Activated gamma-delta T cell treated with Interleukin-2 at 50 U/mL for 16 hours (primary cell): Measurements from ENCODE around the gene INO80D.
"Not testable (repeated sequence)": the region's sequence is repeated elsewhere in the genome, so short reads cannot be mapped to it uniquely, and the experiment has no call there.

Source experiments
- DNase-seq: peaks from one replicate; pipeline ENCODE4 v3.0.0-alpha.2; 2020

Gene INO80D

GRCh38 chr2:206085742-206086445, at the start of gene INO80D:
Gene INO80D, minus strand, starts transcription at chr2:206086174. Its CDS starts 23,158 bp downstream, at chr2:206063016.
- peak; percentile 72 for DNase-seq

GRCh38 chr2:206127656-206128055, 41.7 kb upstream of the INO80D start:
- DNase-seq: no peak

GRCh38 chr2:206125901-206126300, 39.9 kb upstream of the INO80D start:
- no peak for DNase-seq

- DNase-seq: not testable (repeated sequence)
These were observed 36.6 kb upstream of the INO80D start for GRCh38 chr2:206122569-206122968.

GRCh38 chr2:206116278-206116677, 30.3 kb upstream of the INO80D start:
- DNase-seq: no peak

GRCh38 chr2:206115026-206115578, 29.1 kb upstream of the INO80D start:
- DNase-seq: no peak

- DNase-seq: no peak
These were observed 27.0 kb upstream of the INO80D start for GRCh38 chr2:206112846-206113547.

- DNase-seq: no peak
These were observed 26.1 kb upstream of the INO80D start for GRCh38 chr2:206112108-206112507.

- DNase-seq: no peak
These were observed 22.7 kb upstream of the INO80D start for GRCh38 chr2:206108713-206109112.

GRCh38 chr2:206105541-206105940, 19.6 kb upstream of the INO80D start:
- no peak for DNase-seq

- no peak for DNase-seq
These were observed 19.1 kb upstream of the INO80D start for GRCh38 chr2:206105038-206105437.

- not testable (repeated sequence) for DNase-seq
These were observed 12.9 kb upstream of the INO80D start for GRCh38 chr2:206098872-206099271.

GRCh38 chr2:206098471-206098870, 12.5 kb upstream of the INO80D start:
- no peak for DNase-seq

GRCh38 chr2:206096876-206097275, 10.9 kb upstream of the INO80D start:
- DNase-seq: no peak

- no peak for DNase-seq
These were observed 9.8 kb upstream of the INO80D start for GRCh38 chr2:206095536-206096332.

- no peak for DNase-seq
These were observed 6.3 kb upstream of the INO80D start for GRCh38 chr2:206092297-206092696.

GRCh38 chr2:206088248-206088647, 2.3 kb upstream of the INO80D start:
- DNase-seq: no peak

- no peak for DNase-seq
These were observed 859 bp upstream of the INO80D start for GRCh38 chr2:206086716-206087350.

- peak; percentile 40 for DNase-seq
These were observed 868 bp downstream of the INO80D start for GRCh38 chr2:206084870-206085741.

- peak; percentile 9 for DNase-seq
These were observed 1.5 kb downstream of the INO80D start for GRCh38 chr2:206084439-206084869.

GRCh38 chr2:206083602-206084438, 2.2 kb downstream of the INO80D start:
- DNase-seq: peak; percentile 12
